Measurements from ENCODE around the gene EXTL1.

Gene EXTL1

GRCh38 chr1:26023826-26024225, 2.3 kb downstream of the EXTL1 start:
- no peak for FAIRE-seq
- DNase-seq (ENCODE audit: low spot score) = no peak

- DNase-seq (ENCODE audit: low spot score) (no peak), FAIRE-seq (no peak)
Measured at GRCh38 chr1:26025060-26025459, 3.5 kb downstream of the EXTL1 start.

GRCh38 chr1:26025517-26025916, 3.9 kb downstream of the EXTL1 start:
- FAIRE-seq (no peak), DNase-seq (ENCODE audit: low spot score) (no peak)

- FAIRE-seq = no peak
Measured at GRCh38 chr1:26027716-26028489, 6.3 kb downstream of the EXTL1 start.

GRCh38 chr1:26028490-26028980, 7.0 kb downstream of the EXTL1 start:
- FAIRE-seq = no peak

More at GRCh38 chr1:26027716-26028489, 6.3 kb downstream of the EXTL1 start:
- peak; percentile 9 for DNase-seq (ENCODE audit: low spot score)

GRCh38 chr1:26029054-26029863, 7.7 kb downstream of the EXTL1 start:
- FAIRE-seq (no peak), DNase-seq (ENCODE audit: low spot score) (no peak)

More at GRCh38 chr1:26028490-26028980, 7.0 kb downstream of the EXTL1 start:
- no peak for DNase-seq (ENCODE audit: low spot score)

- DNase-seq (ENCODE audit: low spot score) (no peak), FAIRE-seq (no peak)
Measured at GRCh38 chr1:26029864-26030481, 8.4 kb downstream of the EXTL1 start.

GRCh38 chr1:26031196-26031595, 9.6 kb downstream of the EXTL1 start:
- no peak for DNase-seq (ENCODE audit: low spot score)
- no peak for FAIRE-seq

- no peak for DNase-seq (ENCODE audit: low spot score)
Measured at GRCh38 chr1:26031611-26032220, 10.1 kb downstream of the EXTL1 start.

GRCh38 chr1:26032656-26033357, 11.2 kb downstream of the EXTL1 start:
- DNase-seq (ENCODE audit: low spot score) = no peak
- FAIRE-seq = no peak

More at GRCh38 chr1:26031611-26032220, 10.1 kb downstream of the EXTL1 start:
- no peak for FAIRE-seq

- FAIRE-seq (no peak), DNase-seq (ENCODE audit: low spot score) (no peak)
Measured at GRCh38 chr1:26034504-26035202, 13.1 kb downstream of the EXTL1 start.

- peak; percentile 11 for FAIRE-seq
- DNase-seq (ENCODE audit: low spot score) = peak; percentile 71
Measured at GRCh38 chr1:26035203-26035958, 13.8 kb downstream of the EXTL1 start.

- peak; percentile 68 for DNase-seq (ENCODE audit: low spot score)
- FAIRE-seq = peak; percentile 77
Measured at GRCh38 chr1:26035959-26036755, 14.6 kb downstream of the EXTL1 start.

GRCh38 chr1:26036756-26037281, 15.2 kb downstream of the EXTL1 start:
- FAIRE-seq = no peak
- DNase-seq (ENCODE audit: low spot score) = no peak

GRCh38 chr1:26037904-26038303, 16.3 kb downstream of the EXTL1 start:
- FAIRE-seq (no peak), DNase-seq (ENCODE audit: low spot score) (no peak)

- DNase-seq (ENCODE audit: low spot score) = no peak
- no peak for FAIRE-seq
Measured at GRCh38 chr1:26038477-26038876, 16.9 kb downstream of the EXTL1 start.

GRCh38 chr1:26038904-26039303, 17.3 kb downstream of the EXTL1 start:
- no peak for FAIRE-seq

GRCh38 chr1:26041401-26041800, 19.8 kb downstream of the EXTL1 start:
- DNase-seq (ENCODE audit: low spot score) (no peak), FAIRE-seq (no peak)

More at GRCh38 chr1:26038904-26039303, 17.3 kb downstream of the EXTL1 start:
- no peak for DNase-seq (ENCODE audit: low spot score)
